GM19351 (cell line): ENCODE results near the gene UCHL3.

Experiments used
- ATAC-seq: cut with Tn5 transposase; IDR thresholded peaks from one replicate; pipeline ENCODE4 v1.9.1; 2021; ENCODE audit warnings: mild to moderate bottlenecking, moderate library complexity; ENCODE audit not compliant: unreplicated experiment

Gene UCHL3

GRCh38 chr13:75547917-75548316 lies 1.7 kb upstream of the UCHL3 start:
- ATAC-seq = no peak

GRCh38 chr13:75550159-75550567 lies 572 bp downstream of the UCHL3 start:
- peak; percentile 9 for ATAC-seq

GRCh38 chr13:75554464-75554863 lies 4.9 kb downstream of the UCHL3 start:
- ATAC-seq = no peak

- no peak for ATAC-seq
Observed at GRCh38 chr13:75554981-75555380, 5.4 kb downstream of the UCHL3 start.

GRCh38 chr13:75555836-75556235 lies 6.2 kb downstream of the UCHL3 start:
- ATAC-seq = no peak

GRCh38 chr13:75556961-75557360 lies 7.4 kb downstream of the UCHL3 start:
- no peak for ATAC-seq

- no peak for ATAC-seq
Observed at GRCh38 chr13:75558145-75558840, 8.7 kb downstream of the UCHL3 start.

GRCh38 chr13:75566658-75567057 lies 17.1 kb downstream of the UCHL3 start:
- no peak for ATAC-seq

GRCh38 chr13:75569576-75569975 lies 20.0 kb downstream of the UCHL3 start:
- ATAC-seq = no peak

GRCh38 chr13:75579529-75579928 lies 29.9 kb downstream of the UCHL3 start:
- peak; percentile 77 for ATAC-seq

GRCh38 chr13:75581874-75582640 lies 32.5 kb downstream of the UCHL3 start:
- no peak for ATAC-seq

- ATAC-seq = no peak
Observed at GRCh38 chr13:75583091-75583490, 33.5 kb downstream of the UCHL3 start.

- ATAC-seq = no peak
Observed at GRCh38 chr13:75585153-75585552, 35.6 kb downstream of the UCHL3 start.

GRCh38 chr13:75587679-75588078 lies 38.1 kb downstream of the UCHL3 start:
- ATAC-seq = no peak

- ATAC-seq = no peak
Observed at GRCh38 chr13:75596657-75597182, 47.1 kb downstream of the UCHL3 start.

- ATAC-seq = no peak
Observed at GRCh38 chr13:75600371-75600770, 50.8 kb downstream of the UCHL3 start.

GRCh38 chr13:75603038-75603437 lies 53.4 kb downstream of the UCHL3 start:
- no peak for ATAC-seq

- ATAC-seq = no peak
Observed at GRCh38 chr13:75607447-75607846, 57.9 kb downstream of the UCHL3 start.

GRCh38 chr13:75610466-75610865 lies 60.9 kb downstream of the UCHL3 start:
- no peak for ATAC-seq

GRCh38 chr13:75612354-75612753 lies 62.8 kb downstream of the UCHL3 start:
- ATAC-seq = no peak

- no peak for ATAC-seq
Observed at GRCh38 chr13:75617230-75617629, 67.6 kb downstream of the UCHL3 start.

GRCh38 chr13:75618308-75618707 lies 68.7 kb downstream of the UCHL3 start:
- ATAC-seq = no peak
